Activated naive CD4-positive, alpha-beta T cell treated with anti-CD3 and anti-CD28 coated beads, Interleukin-2, amount 50 U/mL, for 24 hours (primary cell): ENCODE results near the gene GLIS1.

Source experiments
- H3K27ac Mint-ChIP-seq: one replicate; pipeline ENCODE4 v1.8.0; 2021; ENCODE audit warnings: mild to moderate bottlenecking, mixed read lengths
- H3K27me3 Mint-ChIP-seq: one replicate; pipeline ENCODE4 v1.8.0; 2021; ENCODE audit warnings: mixed read lengths
- H3K36me3 Mint-ChIP-seq: one replicate; pipeline ENCODE4 v1.8.0; 2021; ENCODE audit warnings: mixed read lengths
- H3K4me1 Mint-ChIP-seq: one replicate; pipeline ENCODE4 v1.8.0; 2021; ENCODE audit warnings: mixed read lengths
- H3K4me3 Mint-ChIP-seq: one replicate; pipeline ENCODE4 v1.8.0; 2021; ENCODE audit warnings: mild to moderate bottlenecking, mixed read lengths
- H3K9me3 Mint-ChIP-seq: one replicate; pipeline ENCODE4 v1.8.0; 2021; ENCODE audit warnings: mixed read lengths

The GLIS1 gene

GRCh38 chr1:53483656-53484055 is 255.3 kb downstream of the GLIS1 start:
- Mint-ChIP-seq H3K27ac (no peak overlapping the region), H3K9me3 (no peaks in the 10 kb centered on the region), H3K36me3 (no peaks in the 10 kb centered on the region), H3K4me1 (peaks cover 6% of the 10 kb centered on the region), H3K27me3 (peaks cover 11% of the 10 kb centered on the region), H3K4me3 (no peak overlapping the region)

GRCh38 chr1:53483170-53483569 is 255.8 kb downstream of the GLIS1 start:
- H3K27ac Mint-ChIP-seq, result no peak overlapping the region
- no peaks in the 10 kb centered on the region for H3K36me3 Mint-ChIP-seq
- H3K27me3 Mint-ChIP-seq, result peaks cover 11% of the 10 kb centered on the region
- no peaks in the 10 kb centered on the region for H3K9me3 Mint-ChIP-seq
- H3K4me3 Mint-ChIP-seq, result no peak overlapping the region
- H3K4me1 Mint-ChIP-seq, result peaks cover 6% of the 10 kb centered on the region

GRCh38 chr1:53482441-53483153 is 256.4 kb downstream of the GLIS1 start:
- Mint-ChIP-seq H3K27me3 (peaks cover 11% of the 10 kb centered on the region), H3K9me3 (no peaks in the 10 kb centered on the region), H3K4me1 (peaks cover 6% of the 10 kb centered on the region), H3K4me3 (no peak overlapping the region), H3K27ac (no peak overlapping the region), H3K36me3 (no peaks in the 10 kb centered on the region)

DNA sequence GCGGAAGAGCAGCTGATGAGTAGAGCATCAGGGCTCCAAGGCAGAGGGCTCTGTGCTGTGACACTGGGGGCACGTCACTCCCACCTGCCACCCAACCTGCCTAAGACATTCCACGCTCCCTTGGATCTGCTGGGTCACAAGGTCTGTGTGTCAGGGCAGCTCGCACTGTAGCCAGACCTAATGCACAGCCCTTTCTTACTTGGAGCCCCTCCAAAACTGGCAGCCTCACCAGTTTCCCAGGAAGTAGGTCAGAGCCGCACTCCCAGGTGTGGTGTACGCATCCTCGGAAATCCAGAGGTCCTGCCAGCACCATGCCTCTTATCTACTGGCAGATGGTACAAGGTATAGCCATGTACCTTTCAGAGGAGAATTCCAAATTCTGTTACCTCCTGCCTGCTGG is 257.5 kb downstream of the GLIS1 start:
- Mint-ChIP-seq H3K27ac (no peak overlapping the region), H3K4me3 (no peak overlapping the region), H3K27me3 (peaks cover 10% of the 10 kb centered on the region), H3K4me1 (peaks cover 6% of the 10 kb centered on the region), H3K36me3 (no peaks in the 10 kb centered on the region), H3K9me3 (no peaks in the 10 kb centered on the region)

GRCh38 chr1:53480678-53481077 is 258.3 kb downstream of the GLIS1 start:
- Mint-ChIP-seq H3K4me1 (peaks cover 6% of the 10 kb centered on the region), H3K4me3 (no peak overlapping the region), H3K27me3 (peaks cover 8% of the 10 kb centered on the region), H3K36me3 (no peaks in the 10 kb centered on the region), H3K27ac (no peak overlapping the region), H3K9me3 (no peaks in the 10 kb centered on the region)

GRCh38 chr1:53478502-53478818 is 260.5 kb downstream of the GLIS1 start:
- peaks cover 2% of the 10 kb centered on the region for H3K27me3 Mint-ChIP-seq
- H3K36me3 Mint-ChIP-seq, result no peaks in the 10 kb centered on the region
- H3K4me3 Mint-ChIP-seq, result no peak overlapping the region
- H3K4me1 Mint-ChIP-seq, result no peaks in the 10 kb centered on the region
- no peak overlapping the region for H3K27ac Mint-ChIP-seq
- H3K9me3 Mint-ChIP-seq, result no peaks in the 10 kb centered on the region

- peaks cover 2% of the 10 kb centered on the region for H3K27me3 Mint-ChIP-seq
- no peak overlapping the region for H3K4me3 Mint-ChIP-seq
- no peak overlapping the region for H3K27ac Mint-ChIP-seq
- H3K4me1 Mint-ChIP-seq, result no peaks in the 10 kb centered on the region
- no peaks in the 10 kb centered on the region for H3K36me3 Mint-ChIP-seq
- H3K9me3 Mint-ChIP-seq, result no peaks in the 10 kb centered on the region
Measured at GRCh38 chr1:53477651-53478501, 261.1 kb downstream of the GLIS1 start.

DNA sequence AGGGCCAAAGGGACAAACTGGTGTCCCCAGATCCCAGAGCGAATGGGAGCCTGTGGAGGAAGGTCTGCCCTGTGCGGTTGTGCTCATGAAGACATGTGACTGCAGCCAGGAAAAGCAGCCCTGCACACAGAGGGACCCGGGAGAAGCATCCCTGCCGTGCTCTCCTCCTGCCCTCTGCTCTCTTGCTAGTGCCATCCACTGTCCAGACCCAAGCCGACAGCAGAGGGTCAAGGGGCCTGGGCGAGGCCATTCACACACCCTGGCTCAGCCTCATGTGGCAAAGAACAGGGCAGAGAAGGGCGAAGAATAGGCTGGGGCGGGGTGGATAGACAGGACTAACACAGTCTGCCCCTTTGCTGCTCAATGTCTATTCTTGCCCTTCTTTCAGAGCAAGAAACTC is 262.4 kb downstream of the GLIS1 start:
- H3K4me1 Mint-ChIP-seq, result no peaks in the 10 kb centered on the region
- H3K4me3 Mint-ChIP-seq, result no peak overlapping the region
- H3K27ac Mint-ChIP-seq, result no peak overlapping the region
- no peaks in the 10 kb centered on the region for H3K9me3 Mint-ChIP-seq
- H3K27me3 Mint-ChIP-seq, result no peaks in the 10 kb centered on the region
- H3K36me3 Mint-ChIP-seq, result no peaks in the 10 kb centered on the region

DNA sequence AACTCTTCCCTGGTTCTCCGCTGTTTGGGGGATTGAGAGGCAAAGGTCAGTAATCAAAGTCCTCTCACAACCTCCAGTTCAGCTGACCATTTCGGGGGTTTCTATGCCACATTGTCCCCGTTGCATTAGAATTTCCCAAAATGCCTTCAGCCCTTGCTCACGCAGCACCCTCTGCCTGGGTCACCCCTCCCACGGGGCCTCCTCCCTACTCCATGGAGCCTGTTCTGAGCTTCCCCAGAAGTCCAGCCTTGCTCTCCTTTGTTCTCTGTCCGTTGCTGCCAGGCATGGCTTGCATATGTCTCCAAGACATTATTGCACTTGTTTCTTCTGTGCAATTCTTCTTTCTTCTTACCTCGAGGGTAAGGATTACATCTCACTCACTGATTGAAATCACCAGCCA is 263.3 kb downstream of the GLIS1 start:
- Mint-ChIP-seq H3K4me3 (no peak overlapping the region), H3K9me3 (no peaks in the 10 kb centered on the region), H3K36me3 (no peaks in the 10 kb centered on the region), H3K27ac (no peak overlapping the region), H3K4me1 (no peaks in the 10 kb centered on the region), H3K27me3 (no peaks in the 10 kb centered on the region)

- Mint-ChIP-seq H3K4me3 (no peak overlapping the region), H3K36me3 (no peaks in the 10 kb centered on the region), H3K4me1 (no peaks in the 10 kb centered on the region), H3K27ac (no peak overlapping the region), H3K9me3 (no peaks in the 10 kb centered on the region), H3K27me3 (no peaks in the 10 kb centered on the region)
Measured at GRCh38 chr1:53473463-53473862, 265.5 kb downstream of the GLIS1 start.

DNA sequence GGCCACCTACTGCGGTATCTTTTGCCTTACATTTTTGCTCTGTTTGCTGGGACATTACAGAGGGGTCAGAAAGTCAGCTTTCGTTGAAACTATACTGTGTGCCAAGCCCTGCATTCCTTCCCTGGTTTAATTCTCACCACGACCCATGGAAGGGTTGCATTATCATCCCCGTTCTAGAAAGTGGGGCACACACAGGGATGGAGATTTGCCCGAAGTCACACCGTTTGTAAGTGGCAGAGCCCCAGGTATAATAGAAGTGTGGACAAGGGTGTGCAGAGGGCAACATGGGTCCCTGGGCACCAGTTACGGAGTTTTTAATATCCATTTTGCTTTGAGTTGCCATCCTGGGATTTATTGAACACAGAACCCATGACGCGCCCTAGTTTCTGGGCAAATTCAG is 268.0 kb downstream of the GLIS1 start:
- Mint-ChIP-seq H3K27ac (no peak overlapping the region), H3K36me3 (no peaks in the 10 kb centered on the region), H3K4me3 (no peak overlapping the region), H3K9me3 (no peaks in the 10 kb centered on the region), H3K4me1 (no peaks in the 10 kb centered on the region), H3K27me3 (no peaks in the 10 kb centered on the region)

DNA sequence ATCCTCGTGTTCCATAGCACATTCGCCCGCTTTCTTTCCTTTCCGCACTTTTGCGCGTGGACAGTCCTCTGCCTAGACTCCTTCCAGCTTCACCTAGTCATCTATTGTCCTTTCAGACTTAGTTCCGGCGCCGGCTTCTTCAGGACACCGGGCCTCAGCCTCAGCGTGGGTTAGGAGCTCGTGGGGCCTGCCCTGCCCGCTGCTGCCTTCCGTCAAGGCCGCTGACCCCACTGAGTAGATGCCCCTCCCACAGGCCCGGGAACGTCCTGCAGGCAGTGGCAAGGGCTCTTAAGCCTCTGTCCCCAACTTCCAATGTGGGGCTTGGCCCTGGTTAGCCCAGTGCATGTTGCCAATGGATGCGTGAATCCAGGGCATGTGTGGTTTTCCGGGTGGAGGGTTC is 268.4 kb downstream of the GLIS1 start:
- H3K4me3 Mint-ChIP-seq, result no peak overlapping the region
- H3K36me3 Mint-ChIP-seq, result no peaks in the 10 kb centered on the region
- no peaks in the 10 kb centered on the region for H3K9me3 Mint-ChIP-seq
- H3K27ac Mint-ChIP-seq, result no peak overlapping the region
- H3K4me1 Mint-ChIP-seq, result no peaks in the 10 kb centered on the region
- no peaks in the 10 kb centered on the region for H3K27me3 Mint-ChIP-seq

DNA sequence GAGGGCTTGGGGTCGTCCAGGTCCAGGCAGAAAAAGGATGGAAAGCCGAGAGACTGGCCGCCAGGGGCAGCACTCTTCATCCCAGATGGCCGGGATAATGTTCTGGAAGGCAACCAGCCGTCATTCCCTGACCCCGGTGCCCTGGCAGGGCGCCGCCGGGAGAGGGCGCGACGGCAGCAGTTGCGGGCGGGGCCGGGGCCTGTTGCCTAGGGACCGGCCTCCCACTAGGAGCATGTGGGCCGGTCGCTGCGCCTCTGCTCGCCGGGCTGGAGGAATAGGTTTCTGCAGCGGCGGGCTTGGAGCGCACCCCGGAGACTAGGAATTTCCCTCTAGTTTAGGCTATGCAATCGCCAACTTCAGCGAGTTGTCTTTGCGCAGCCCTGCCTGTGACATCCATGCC is 268.8 kb downstream of the GLIS1 start:
- no peak overlapping the region for H3K4me3 Mint-ChIP-seq
- no peaks in the 10 kb centered on the region for H3K36me3 Mint-ChIP-seq
- H3K27ac Mint-ChIP-seq, result no peak overlapping the region
- no peaks in the 10 kb centered on the region for H3K4me1 Mint-ChIP-seq
- H3K9me3 Mint-ChIP-seq, result no peaks in the 10 kb centered on the region
- no peaks in the 10 kb centered on the region for H3K27me3 Mint-ChIP-seq

- no peaks in the 10 kb centered on the region for H3K27me3 Mint-ChIP-seq
- no peak overlapping the region for H3K27ac Mint-ChIP-seq
- H3K4me1 Mint-ChIP-seq, result no peaks in the 10 kb centered on the region
- H3K9me3 Mint-ChIP-seq, result no peaks in the 10 kb centered on the region
- H3K4me3 Mint-ChIP-seq, result no peak overlapping the region
- no peaks in the 10 kb centered on the region for H3K36me3 Mint-ChIP-seq
Measured at GRCh38 chr1:53469373-53469772, 269.6 kb downstream of the GLIS1 start.

- Mint-ChIP-seq H3K27ac (no peak overlapping the region), H3K27me3 (no peaks in the 10 kb centered on the region), H3K4me3 (no peak overlapping the region), H3K4me1 (no peaks in the 10 kb centered on the region), H3K36me3 (no peaks in the 10 kb centered on the region), H3K9me3 (no peaks in the 10 kb centered on the region)
Measured at GRCh38 chr1:53468374-53468773, 270.6 kb downstream of the GLIS1 start.

DNA sequence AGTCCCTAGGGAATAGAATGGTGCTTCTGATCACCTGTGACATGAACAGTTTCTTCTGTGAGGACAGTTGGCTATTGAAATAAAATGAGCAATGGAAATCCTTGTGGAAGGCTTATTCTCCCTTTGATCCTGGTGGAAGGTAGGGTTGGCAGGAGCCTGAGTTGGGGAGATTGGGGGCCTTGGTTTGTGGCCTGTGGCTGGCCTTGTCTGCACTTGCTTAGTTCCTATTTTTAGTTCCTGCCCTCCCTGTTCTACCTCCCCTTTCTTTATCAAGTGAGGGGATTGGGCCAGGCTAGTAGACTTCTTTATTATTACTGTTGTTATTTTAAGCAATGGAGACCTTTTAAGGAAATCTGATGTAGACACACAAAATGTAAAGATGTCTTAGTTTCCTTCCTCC is 271.6 kb downstream of the GLIS1 start:
- no peak overlapping the region for H3K4me3 Mint-ChIP-seq
- H3K9me3 Mint-ChIP-seq, result no peaks in the 10 kb centered on the region
- H3K36me3 Mint-ChIP-seq, result no peaks in the 10 kb centered on the region
- no peaks in the 10 kb centered on the region for H3K27me3 Mint-ChIP-seq
- H3K27ac Mint-ChIP-seq, result no peak overlapping the region
- H3K4me1 Mint-ChIP-seq, result no peaks in the 10 kb centered on the region
